Glomerular endothelial cell (primary cell): ENCODE data around the gene JTB. TPM values are rescaled to one million over a fixed set of nuclear protein-coding genes. Genes with fewer than 3 reads are reported as not detected.

Experiments
- DNase-seq: peaks from one replicate; pipeline ENCODE4 v3.0.0-alpha.2; 2011; ENCODE audit warnings: low read depth, low spot score; ENCODE audit errors: extremely low read depth
- total RNA-seq: library from RNA; depleted of rRNA; stranded (reverse); fragments of >200 nt; gene quantifications from 2 replicates; pipeline ENCODE4 v1.2.3, GENCODE V29; 2015

Gene JTB
- total RNA-seq, 1 donor from 2014 or later: 177 TPM

- no peak for DNase-seq
Observed at GRCh38 chr1:153956997-153957715, 20.3 kb downstream of the JTB start.

GRCh38 chr1:153954826-153955225 lies 22.6 kb downstream of the JTB start:
- no peak for DNase-seq

DNA sequence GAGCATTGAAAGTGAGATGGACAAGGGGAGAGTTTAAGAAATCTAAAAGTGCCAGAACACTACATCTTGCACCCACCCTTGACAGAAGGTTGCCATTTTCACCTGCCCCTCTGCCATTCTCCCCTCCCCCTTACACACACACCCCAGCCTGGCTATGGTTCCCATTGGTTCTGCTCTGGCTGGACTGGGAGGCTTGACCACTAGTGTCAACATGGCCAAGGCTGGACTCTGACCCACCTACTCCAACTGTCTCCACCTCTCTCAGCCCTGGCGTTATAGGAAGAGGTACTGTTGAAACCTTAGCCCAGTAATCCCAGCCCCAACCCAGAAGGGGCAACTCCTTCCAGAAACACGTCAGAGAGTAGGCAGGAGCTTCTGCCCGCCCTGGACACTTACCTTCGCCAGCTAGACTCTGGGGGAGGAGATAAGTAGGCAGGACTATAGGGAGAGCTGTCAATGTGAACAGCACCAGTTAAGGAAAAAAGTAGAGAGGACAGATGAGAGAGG lies 23.6 kb downstream of the JTB start:
- no peak for DNase-seq

- DNase-seq: no peak
Observed at GRCh38 chr1:153951801-153952200, 25.7 kb downstream of the JTB start.

DNA sequence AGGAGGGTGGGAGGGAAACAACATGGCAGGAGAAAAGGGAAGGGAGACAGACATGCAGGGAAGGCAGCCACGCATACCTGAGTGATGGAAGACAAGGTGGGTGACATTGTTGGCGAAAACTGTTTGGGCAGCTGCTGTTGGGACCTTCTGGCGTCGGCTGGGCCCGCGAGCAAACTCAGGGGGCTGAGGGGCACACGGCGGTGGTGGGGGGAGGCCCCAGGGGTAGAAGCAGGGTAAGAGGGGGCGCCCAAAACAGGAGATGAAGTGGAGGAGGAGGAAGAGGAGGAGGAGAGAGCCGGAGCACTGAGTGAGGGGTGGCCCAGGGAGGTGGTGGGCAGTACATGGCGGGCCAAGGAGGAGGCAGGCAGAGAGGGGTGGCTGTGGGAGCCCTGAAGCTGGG lies 26.3 kb downstream of the JTB start:
- no peak for DNase-seq

GRCh38 chr1:153946622-153947241 lies 30.7 kb downstream of the JTB start, which contains the start of gene DENND4B:
Gene DENND4B (minus strand): TSS chr1:153946718. CDS start chr1:153944374, 2,344 bp downstream.
- DNase-seq: no peak

GRCh38 chr1:153945795-153946621 lies 31.5 kb downstream of the JTB start:
- DNase-seq: no peak

DNA sequence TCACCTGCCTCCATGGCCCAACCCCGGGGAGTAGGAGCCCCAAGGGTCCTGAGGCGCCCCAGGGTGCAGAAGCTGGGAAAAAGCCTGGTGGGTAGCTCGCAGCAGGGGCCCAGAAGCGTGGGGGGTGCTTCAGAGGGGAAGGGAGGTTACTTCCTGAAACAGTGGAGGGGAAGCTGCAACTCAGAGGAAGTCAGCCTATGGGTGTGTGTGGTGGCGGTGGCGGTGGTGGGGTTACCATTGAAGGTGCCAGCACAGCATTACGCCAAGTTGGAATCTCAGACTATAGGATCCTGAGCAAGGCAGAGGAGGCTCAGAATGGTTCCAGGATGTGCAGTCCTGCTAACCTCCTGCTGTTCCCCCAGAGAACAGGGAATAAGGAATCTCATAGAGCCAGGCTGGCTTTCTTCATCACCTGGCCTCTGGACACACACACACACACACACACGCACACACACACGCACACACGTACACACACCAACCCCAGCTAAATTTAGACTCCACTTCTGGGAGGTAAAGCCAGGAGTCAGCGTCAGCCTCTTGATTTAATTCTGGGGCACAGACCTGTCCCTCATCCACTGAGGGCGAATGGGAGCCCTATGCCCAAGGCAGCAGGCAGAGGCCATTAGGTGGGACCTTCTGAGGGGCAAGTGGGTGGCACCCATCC lies 32.2 kb downstream of the JTB start:
- no peak for DNase-seq

- DNase-seq: no peak
Observed at GRCh38 chr1:153944827-153945117, 32.7 kb downstream of the JTB start.

- DNase-seq: no peak
Observed at GRCh38 chr1:153944005-153944826, 33.3 kb downstream of the JTB start.

GRCh38 chr1:153942766-153943549 lies 34.5 kb downstream of the JTB start:
- DNase-seq: no peak

DNA sequence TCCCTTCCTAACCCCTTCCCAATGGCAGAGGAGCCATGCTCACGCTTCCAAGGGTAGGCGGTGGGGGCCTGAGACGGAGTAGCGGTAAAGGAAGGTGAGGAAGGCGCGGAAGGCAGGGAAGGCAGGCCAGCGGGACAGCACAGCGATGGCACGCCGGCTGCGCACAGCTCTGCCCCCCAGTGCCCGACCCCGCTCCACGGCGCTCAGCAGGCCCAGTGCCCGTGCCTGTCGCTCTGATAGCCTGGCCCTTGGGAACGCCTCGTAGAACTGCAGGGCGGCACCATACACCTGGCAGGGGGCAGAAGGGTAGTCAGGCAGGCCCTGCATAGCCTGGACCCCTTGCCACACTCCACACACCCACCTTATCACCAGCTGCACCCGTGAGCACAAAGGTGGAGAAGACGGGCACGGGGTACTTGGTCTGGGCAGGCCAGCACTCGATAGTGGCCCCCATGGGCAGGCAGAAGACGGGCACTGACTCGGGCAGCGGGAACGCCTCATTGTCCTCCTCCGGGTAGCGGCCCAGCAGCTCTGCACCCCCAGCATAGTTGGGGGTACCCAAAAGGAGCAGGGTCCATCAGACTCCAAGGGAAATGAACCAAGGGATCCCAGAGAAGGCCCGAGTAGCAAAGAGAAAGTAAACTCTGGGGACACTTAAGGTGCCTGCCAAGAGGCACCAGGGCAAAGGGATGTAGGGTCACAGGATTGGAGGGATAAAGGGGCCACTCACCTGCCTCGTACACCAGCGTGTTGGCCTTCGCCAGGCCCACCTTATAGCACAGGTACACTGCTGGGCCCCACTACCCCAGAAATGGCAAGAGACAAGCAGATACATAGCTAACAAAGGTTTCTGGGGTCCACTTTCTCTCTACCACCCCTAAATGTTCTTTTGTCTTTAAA lies 35.4 kb downstream of the JTB start:
- no peak for DNase-seq

GRCh38 chr1:153940756-153941155 lies 36.7 kb downstream of the JTB start:
- DNase-seq: no peak

DNA sequence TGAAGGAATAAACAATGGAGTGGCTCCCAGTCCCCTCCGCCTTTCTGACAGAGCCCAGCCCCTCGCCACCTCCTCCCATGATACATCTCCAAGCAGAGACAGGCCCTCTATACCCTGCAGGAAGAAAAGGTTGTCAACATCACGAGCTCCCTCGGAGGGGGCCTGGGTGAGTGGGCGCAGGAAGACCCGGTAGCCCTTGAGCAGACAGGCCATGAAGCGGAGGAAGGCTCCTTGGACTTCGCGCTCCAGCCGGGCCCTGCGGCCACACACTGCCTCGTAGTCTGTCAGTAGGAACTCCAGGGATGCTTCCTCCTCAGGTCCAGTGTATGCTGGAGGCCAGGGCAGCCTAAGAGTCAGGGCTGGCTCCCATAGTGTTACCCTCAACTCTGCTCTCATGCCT lies 38.0 kb downstream of the JTB start:
- DNase-seq: no peak

DNA sequence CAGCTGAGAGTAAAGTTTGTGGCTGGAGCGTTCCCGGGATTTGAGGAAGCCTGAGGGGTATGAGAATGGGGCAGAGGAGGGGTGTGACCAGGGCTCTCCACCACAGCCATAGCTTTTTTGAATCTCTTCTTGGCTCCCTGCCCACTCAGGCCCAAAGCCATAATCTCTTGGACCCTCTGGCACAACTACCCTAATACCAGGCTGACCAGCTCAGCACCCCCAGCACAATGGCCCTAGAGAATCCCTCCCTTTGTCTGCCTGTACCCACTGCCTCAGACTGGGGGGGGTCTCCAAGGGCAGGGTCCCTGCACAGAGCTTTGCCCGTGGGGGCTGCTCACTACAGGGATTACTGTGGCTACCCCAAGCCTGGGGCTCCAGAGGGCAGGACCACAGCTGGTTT lies 38.5 kb downstream of the JTB start:
- no peak for DNase-seq

DNA sequence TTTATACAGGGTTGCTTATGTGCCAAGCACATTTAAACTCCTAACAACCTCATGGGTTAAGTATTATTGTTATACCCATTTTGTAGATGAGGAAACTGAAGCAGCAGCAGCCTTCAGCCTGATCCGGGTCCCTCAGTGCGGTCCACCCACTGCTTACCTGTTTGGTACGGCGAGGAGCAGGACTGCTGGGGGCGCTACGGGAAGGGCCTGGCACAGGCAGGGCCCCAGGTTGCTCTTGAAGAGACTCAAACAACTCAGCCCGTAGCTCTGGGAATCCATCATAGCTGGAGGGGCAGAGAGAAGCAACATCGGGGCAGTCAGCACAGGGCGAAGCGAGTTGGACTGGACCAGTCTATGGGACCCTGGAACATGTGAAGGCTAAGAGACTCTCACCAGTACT lies 40.1 kb downstream of the JTB start:
- no peak for DNase-seq

DNA sequence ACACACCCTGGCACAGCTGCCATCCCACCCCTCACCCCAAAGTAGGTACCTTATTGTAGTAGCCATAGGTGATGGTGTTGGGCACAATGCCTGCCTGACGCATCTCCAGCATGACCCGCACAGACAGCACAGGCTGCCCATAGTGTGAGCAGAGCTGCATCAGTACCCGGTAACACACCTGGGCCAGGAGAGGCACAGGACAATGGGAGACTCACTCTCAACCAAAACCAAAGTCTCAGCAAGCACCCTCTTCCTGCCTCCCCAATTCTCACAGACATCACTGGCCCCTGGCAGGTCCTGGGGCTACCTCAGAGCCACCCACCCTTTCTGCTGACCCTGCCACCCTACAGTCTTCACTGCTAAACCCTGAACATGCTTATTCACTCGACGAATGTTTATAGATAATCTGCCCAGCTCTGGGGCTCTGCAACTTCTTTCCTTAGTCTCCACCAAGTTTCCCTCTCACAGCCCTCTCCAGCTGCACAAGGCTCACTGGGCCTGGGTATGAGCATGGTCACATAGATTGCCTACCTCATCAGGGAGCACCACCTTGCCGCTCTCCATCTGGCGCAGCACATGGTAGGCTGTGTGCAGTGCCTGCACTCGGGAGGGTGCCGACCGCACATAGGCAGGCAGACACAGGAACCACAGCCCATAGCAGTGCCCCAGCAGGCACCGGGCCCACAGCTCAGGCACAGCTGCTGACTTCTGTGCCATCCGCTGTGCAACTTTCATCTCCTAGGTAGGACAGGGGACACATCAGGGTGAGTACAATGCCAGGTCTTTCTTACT lies 41.3 kb downstream of the JTB start:
- no peak for DNase-seq

DNA sequence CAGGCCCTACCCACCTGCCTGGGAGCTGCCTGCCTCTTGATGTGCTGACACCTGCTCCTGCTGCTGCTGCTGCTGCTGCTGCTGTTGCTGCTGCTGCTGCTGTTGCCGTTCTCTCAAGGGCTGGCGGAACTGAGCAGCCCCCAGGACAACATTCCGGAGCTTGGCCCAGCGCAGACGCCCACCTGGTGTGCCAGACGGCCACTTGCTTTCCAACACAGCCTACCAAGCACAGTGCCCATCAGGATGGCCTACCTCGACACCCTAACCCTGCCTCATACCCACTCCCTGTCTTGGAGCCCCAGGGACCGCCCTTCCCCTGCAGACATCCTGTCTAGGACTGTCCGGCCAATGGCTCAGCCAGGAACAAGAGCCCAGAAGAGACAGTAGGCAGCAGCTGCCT lies 42.7 kb downstream of the JTB start:
- DNase-seq: no peak
